ENCODE results near the gene NRROS.

Gene NRROS

GRCh38 chr3:196651819-196652218 lies 12.3 kb downstream of the NRROS start:
- no peak for DNase-seq

GRCh38 chr3:196652961-196653795 lies 13.7 kb downstream of the NRROS start:
- no peak for DNase-seq

- DNase-seq: no peak
Measured at GRCh38 chr3:196654006-196654734, 14.7 kb downstream of the NRROS start.

GRCh38 chr3:196654735-196655090 lies 15.2 kb downstream of the NRROS start:
- DNase-seq: no peak

- no peak for DNase-seq
Measured at GRCh38 chr3:196655496-196655895, 16.0 kb downstream of the NRROS start.

- DNase-seq: no peak
Measured at GRCh38 chr3:196656213-196656612, 16.7 kb downstream of the NRROS start.

- no peak for DNase-seq
Measured at GRCh38 chr3:196659901-196660351, 20.4 kb downstream of the NRROS start.

- no peak for DNase-seq
Measured at GRCh38 chr3:196660381-196661166, 21.1 kb downstream of the NRROS start.

- no peak for DNase-seq
Measured at GRCh38 chr3:196661400-196661799, 21.9 kb downstream of the NRROS start.

- peak; percentile 52 for DNase-seq
Measured at GRCh38 chr3:196662033-196662432, 22.5 kb downstream of the NRROS start.

GRCh38 chr3:196662711-196663571 lies 23.4 kb downstream of the NRROS start:
- no peak for DNase-seq

GRCh38 chr3:196666001-196666867 lies 26.7 kb downstream of the NRROS start:
- peak; percentile 59 for DNase-seq

GRCh38 chr3:196667056-196667825 lies 27.7 kb downstream of the NRROS start:
- no peak for DNase-seq

- no peak for DNase-seq
Measured at GRCh38 chr3:196670339-196670738, 30.8 kb downstream of the NRROS start.

- DNase-seq: no peak
Measured at GRCh38 chr3:196673632-196674031, 34.1 kb downstream of the NRROS start.

GRCh38 chr3:196677353-196677752 lies 37.9 kb downstream of the NRROS start:
- DNase-seq: no peak

GRCh38 chr3:196677931-196678330 lies 38.4 kb downstream of the NRROS start:
- no peak for DNase-seq

GRCh38 chr3:196684548-196685407 lies 45.3 kb downstream of the NRROS start:
- peak; percentile 4 for DNase-seq

GRCh38 chr3:196686436-196686835 lies 46.9 kb downstream of the NRROS start:
- DNase-seq: no peak

- no peak for DNase-seq
Measured at GRCh38 chr3:196688349-196688748, 48.9 kb downstream of the NRROS start.

Data from NCI-H187 treated with DMSO at 0.1 percent for 48 hours (cell line).